GM18508 (cell line): ENCODE results near the gene ARHGAP24.

Experiments used
- ATAC-seq: cut with Tn5 transposase; IDR thresholded peaks from one replicate; pipeline ENCODE4 v1.9.1; 2021; ENCODE audit warnings: moderate number of reproducible peaks; ENCODE audit not compliant: insufficient read depth, unreplicated experiment

The ARHGAP24 gene

DNA sequence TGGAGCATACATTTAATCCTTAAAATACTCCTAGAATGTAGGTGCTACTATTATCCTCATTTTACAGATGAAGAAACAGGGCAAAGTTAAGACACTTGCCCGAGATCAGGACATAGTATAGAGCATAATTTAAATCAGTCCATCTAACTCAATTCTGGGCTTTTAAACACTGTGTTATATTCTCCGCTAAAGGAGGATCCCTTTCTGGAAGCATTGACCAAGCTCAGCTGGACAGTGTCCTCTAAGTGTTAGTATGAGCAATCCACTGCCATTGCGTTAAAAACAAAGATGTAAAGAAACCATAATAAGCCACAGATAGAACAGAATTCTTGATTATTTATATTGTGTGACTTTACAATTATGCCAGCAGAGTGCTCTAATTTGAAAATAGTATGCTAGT is 207.0 kb downstream of the ARHGAP24 start:
- no peak for ATAC-seq

- no peak for ATAC-seq
Observed at GRCh38 chr4:85682391-85682790, 207.4 kb downstream of the ARHGAP24 start.

GRCh38 chr4:85684676-85685075 is 209.7 kb downstream of the ARHGAP24 start:
- no peak for ATAC-seq

- ATAC-seq, result no peak
Observed at GRCh38 chr4:85686398-85686797, 211.4 kb downstream of the ARHGAP24 start.

DNA sequence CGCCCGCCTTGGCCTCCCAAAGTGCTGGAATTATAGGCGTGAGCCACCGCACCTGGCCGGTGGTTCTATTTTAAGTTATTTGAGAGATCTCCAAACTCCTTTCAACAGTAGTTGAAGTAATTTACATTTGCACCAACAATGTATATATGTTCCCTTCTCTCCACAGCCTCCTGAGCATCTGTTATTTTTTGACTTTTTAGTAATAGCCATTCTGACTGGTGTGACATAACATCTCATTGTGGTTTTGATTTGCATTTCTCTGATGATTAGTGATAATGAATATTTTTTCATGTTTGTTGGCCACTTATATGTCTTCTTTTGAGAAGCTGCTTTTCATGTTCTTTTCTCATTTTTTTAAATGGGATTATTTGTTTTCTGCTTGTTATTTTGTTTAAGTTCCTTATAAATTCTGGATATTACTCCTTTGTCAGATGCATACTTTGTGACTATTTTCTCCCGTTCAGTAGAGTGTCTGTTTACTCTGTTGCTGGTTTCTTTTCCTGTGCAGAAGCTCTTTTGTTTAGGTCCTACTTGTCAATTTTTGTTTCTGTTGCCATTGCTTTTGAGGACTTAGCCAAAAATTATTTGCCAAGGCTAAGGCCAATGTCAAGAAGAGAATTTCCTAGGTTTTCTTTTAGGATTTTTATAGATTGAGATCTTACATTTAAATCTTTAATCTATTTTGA is 213.2 kb downstream of the ARHGAP24 start:
- ATAC-seq, result no peak

- no peak for ATAC-seq
Observed at GRCh38 chr4:85696661-85697060, 221.7 kb downstream of the ARHGAP24 start.

DNA sequence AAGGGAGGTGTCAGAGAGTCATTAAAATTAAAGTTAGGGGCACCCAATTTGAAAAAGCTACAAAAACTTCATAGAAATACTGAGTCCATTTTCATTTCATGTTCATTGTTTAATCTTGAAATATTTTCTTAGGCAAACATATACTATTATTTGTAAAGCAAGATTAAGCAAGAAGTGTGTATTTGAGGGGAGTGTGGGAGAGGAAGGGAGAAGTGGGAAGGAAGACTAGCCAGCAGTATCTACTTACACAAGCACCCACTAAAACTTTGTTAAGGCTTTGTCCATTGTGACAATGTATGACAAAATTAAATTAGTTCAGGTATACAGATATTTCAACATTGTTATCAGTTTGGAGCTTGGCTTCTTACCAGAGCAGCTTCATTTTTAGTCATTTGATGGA is 222.9 kb downstream of the ARHGAP24 start:
- ATAC-seq, result no peak

GRCh38 chr4:85700362-85700761 is 225.4 kb downstream of the ARHGAP24 start:
- ATAC-seq, result no peak

DNA sequence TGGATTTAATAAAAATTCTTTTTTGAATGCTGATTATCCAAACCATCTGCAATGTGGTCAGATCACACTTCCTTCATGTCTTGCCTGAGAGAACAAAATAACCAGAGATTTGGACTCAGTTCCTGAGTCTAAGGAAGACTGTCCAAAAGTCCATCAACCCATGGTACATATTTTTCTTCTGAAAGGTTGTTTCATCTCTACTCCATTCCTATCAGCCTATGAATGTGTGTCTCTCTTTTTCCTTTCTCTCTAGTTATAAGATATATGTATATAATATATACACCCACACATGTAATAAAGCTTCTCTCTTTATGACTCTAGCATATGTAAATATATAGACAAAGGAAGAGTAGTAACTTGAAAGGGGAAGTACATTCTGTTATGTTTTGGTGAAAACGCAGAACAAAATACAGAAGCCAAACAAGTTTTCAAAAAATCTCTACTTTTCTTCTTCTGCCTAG is 226.9 kb downstream of the ARHGAP24 start:
- peak; percentile 100 for ATAC-seq

GRCh38 chr4:85703096-85703495 is 228.1 kb downstream of the ARHGAP24 start:
- ATAC-seq, result no peak

DNA sequence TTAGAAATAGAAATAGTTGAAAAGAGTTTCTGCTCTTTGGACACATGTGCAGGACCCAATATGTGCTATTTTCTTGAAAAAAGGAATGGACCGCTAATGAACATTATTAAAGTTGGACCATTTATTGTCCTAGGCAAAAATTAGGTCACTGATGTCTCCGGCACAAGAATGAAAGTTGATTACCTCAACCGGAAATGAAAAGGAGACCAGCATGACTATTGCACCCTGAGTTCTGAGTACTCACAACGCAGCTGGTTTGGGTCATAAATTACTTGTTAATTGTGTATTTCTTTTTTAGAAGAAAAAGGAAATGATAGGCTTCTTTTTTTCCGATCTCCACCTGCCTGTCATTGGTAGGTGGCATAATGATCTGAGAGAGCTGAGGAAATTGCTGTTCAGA is 232.7 kb downstream of the ARHGAP24 start:
- ATAC-seq, result peak; percentile 88

DNA sequence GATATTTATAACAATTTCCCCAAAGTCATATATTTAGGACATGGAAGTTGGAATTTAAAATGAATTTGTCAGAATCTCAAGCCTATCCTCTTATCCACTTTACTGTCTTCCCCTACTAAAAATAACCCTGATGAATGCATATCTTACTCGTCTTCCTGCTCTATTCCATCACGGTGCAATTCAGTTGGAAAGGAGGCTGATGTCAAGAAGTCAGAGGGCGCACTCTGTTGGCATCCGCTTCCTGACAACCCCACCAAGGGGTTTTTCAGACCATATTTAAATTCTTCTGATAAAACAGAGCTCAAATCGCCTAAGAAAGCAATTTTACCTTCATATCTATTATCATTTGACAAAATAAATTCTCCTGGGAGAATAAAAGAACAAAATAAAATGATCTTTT is 233.5 kb downstream of the ARHGAP24 start:
- no peak for ATAC-seq

DNA sequence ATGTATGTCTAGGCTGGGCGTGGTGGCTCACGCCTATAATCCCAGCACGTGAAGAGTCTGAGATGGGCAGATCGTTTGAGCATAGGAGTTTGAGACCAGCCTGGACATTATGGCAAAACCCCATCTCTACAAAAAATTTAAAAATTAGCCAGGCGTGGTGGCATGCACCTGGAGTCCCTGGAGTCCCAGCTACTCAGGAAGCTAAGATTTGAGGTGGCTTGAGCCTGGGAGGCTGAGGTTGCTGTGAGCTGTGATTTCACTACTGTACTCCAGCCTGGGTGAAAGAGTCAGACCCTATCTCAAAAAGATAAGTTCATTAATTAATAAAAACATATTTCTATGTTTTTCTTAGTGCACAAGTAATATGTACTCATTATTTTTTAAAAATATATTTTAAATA is 238.1 kb downstream of the ARHGAP24 start:
- ATAC-seq, result no peak

DNA sequence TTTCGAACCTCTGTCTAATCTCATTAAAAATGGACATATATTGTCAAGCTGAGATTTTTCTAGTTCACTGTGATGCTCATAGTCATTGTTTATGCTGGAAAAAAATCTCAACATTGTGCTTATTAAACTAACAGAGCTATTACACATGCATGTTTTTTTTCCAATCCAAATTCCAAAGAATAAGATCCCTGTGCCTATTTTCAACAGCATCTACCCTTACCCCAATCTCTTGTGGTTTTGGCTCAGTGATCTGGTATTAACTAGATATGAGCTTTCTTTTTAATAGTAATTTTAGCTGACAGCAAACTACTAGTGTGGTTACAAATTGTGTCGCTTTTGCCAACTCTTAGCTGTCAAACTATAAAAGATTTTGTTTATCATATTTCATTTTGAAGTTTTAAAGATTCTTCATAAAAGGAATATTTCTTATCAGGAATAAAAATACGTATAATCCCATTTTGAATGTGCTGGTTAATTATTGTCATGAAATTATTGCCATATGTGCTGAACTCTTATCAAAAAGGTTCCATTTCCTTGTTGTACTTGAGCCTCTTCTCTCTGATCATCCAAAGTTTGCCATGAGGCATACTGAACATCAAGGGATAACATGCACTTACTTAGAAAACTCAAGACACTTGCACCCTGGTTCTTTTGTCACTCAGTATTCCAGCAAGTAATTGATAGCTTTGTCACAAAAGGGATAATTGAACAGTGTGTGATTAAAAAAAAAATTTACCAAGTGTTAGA is 241.2 kb downstream of the ARHGAP24 start:
- ATAC-seq, result no peak

GRCh38 chr4:85717351-85717750 is 242.4 kb downstream of the ARHGAP24 start:
- no peak for ATAC-seq

DNA sequence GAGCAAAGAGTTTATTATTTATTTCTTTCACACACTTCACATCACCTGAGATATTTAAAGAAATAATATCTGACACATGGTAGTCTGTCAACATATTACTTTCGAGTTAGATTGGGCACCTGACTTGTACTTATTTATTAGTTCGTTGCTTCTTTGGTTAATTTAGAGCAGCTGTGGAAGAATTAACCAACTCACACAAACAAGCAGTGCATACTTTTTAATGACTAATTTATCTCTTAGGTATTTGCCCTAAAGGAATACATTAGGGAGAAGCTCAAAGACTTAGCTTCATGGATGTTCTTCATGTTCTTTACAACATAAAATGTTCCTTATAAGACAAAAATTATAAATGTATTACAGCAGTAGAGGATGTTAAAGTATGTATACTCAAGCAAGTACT is 242.9 kb downstream of the ARHGAP24 start:
- no peak for ATAC-seq

DNA sequence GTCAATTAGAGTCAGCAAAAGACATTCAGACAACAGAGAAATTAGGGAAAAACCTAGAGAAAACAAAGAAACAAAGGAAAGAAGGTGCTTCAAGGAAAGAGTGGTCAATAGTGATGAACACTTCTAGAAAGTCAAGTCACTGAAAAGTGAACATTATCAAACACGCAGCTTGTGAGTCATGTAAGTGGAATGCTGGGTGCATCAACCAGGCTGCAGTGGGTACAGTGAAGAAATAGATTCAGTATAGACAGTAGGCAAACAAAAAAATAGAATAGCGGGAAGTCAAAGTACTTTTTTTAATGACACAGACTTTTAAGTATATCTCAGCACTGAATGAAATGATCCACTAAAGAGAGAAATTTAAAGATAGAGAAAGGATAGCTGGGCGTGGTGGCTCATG is 245.8 kb downstream of the ARHGAP24 start:
- ATAC-seq, result no peak

GRCh38 chr4:85722401-85722800 is 247.5 kb downstream of the ARHGAP24 start:
- no peak for ATAC-seq

GRCh38 chr4:85722807-85723206 is 247.9 kb downstream of the ARHGAP24 start:
- no peak for ATAC-seq

- peak; percentile 26 for ATAC-seq
Observed at GRCh38 chr4:85724791-85725563, 250.0 kb downstream of the ARHGAP24 start.

GRCh38 chr4:85725721-85726170 is 250.8 kb downstream of the ARHGAP24 start:
- peak; percentile 80 for ATAC-seq
